HG02981 (cell line): ENCODE results near the gene BCAS4.
A peak's percentile ranks its signal among the peaks of the same experiment; 100 is the strongest.

Source experiments
- ATAC-seq: cut with Tn5 transposase; IDR thresholded peaks from one replicate; pipeline ENCODE4 v1.9.1; 2021; ENCODE audit warnings: mild to moderate bottlenecking, moderate library complexity; ENCODE audit not compliant: unreplicated experiment

Gene BCAS4

DNA sequence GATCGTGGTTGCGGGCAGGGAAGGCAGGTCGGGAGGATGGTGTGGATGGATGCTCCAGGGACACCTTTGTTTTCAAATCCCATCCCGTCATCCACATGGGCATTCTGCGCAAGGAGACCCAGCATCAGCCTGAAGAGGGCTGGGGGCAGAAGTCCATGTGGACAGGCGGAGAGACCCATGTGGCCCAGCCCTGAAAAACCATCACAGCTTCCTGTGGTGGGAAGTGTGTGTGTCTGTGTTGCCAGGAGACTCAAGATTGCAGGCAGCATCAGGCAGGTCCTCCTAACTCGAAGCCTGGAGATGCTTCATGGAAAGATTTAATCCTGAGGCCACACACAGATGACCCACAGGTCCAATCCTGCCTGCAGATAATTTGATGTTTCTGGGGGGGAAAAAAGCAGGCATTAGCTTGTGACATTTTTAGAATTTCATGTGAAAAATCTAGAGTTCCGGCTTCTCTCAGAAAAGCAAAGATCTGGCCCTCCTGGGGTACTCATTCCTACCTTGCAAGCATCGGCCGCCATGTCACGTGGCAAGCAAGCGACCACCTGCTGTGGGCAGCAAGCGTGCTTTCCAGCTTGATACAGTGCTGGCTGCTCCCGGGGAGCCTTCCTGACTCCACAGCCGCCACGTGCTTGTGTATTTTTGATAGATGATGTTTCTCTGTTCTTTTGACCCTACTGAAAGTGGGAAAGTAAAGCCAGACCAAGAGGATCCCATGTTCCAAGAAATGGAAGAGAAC lies 25.8 kb downstream of the BCAS4 start:
- no peak for ATAC-seq

DNA sequence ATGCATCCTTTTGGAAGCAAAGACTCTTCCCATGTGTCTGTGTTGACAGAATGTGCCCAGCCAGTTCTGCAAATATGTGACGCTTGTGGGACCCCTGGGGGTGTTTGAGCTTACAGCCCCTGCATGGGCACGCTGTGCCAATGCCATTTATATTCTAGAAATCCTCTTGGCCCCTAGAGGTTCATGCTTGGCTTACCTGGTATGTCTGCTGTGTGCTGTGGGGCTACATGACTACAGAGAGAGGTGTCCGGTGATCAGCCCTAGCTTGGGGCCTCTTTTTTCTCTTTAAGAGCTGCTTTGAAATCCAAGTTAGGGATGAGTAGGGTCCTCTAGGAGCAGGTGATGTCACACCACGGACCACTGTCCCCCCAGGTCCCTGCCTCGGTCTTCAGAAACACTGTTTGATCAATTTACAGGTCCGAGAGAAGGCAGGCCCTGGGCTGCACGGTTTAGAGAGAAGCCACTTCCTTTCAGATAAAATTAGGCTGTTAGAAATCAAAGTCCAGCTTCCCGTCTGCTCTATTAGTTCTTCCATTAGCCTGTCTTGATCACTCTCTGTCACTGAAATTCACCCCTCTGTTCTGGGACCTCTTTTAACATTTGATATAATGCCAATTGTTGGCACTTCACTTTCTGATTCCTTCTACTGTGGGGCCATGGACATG lies 26.5 kb downstream of the BCAS4 start:
- ATAC-seq = no peak

DNA sequence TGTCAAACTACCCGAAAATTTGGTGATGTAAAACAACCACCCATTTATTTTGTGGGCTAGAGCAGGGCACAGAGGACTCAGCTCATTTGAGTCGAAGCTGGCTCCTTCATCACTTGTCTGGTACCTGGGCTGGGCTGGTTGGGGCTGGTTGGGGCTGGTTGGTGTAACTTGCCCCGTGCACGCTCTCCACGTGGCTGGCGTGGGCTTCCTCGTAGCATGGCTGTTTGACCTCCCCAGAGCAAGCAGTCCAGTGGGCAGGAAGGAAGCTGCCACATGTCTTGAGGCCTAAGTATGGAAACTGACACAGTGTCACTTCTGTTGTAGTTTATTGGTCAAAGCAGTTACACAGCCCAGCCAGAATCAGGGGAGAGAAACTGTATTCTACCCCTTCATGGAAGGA lies 27.1 kb downstream of the BCAS4 start:
- no peak for ATAC-seq

DNA sequence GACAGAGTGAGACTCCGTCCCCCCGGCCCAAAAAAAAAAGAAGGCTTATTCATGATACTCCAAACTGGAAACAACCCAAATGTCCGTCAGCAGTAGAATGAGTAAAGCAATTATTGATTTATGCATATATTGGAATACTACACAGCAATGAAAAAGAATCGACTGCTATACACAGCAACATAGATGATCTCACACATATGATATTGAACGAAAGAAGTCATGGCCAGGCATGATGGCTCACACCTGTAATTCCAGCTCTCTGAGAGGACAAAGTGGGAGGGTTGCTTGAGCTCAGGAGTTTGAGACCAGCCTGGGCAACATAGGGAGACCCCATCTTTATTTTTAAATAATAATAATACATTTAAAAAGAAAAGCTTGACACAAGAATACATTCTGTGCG lies 28.5 kb downstream of the BCAS4 start:
- no peak for ATAC-seq

DNA sequence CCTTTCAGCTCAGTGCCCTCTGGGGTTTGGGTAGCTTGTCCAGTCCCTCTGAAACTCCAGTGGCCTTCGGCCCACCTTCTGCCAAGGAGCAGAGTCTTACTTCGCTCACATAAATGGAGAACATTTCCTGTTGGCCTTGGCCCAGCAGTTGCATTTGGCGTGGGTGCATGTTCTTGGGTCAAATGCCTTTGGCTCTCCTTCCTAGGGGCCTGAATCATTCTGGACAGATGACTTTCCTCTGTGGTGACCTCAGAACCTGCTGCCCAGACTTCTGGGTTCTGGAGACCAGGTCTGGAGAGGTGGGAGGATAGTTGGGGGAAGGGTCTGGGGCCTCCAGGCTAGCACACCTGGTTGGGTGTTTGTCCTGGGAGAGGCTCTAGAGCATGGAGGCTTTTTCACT lies 29.3 kb downstream of the BCAS4 start:
- ATAC-seq = no peak

DNA sequence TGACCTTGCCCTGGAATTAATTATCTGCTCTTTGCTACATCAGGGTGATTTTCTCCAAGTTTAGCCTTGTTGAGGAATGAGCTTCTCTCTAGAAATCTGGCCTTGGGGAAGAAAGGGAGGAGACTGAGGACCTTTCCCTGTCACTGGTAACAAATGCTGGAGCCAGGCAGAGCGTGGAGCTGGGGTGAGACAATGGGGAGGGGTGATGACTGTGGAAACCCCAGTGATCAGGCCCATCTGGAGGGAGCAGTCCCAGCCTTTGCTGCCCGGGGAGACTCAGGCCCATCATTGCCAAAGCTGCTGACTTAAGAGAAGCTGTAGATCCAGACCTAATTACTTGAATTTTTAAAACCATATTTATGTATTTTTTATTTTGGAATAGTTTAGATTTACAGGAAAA lies 31.3 kb downstream of the BCAS4 start:
- ATAC-seq = no peak

DNA sequence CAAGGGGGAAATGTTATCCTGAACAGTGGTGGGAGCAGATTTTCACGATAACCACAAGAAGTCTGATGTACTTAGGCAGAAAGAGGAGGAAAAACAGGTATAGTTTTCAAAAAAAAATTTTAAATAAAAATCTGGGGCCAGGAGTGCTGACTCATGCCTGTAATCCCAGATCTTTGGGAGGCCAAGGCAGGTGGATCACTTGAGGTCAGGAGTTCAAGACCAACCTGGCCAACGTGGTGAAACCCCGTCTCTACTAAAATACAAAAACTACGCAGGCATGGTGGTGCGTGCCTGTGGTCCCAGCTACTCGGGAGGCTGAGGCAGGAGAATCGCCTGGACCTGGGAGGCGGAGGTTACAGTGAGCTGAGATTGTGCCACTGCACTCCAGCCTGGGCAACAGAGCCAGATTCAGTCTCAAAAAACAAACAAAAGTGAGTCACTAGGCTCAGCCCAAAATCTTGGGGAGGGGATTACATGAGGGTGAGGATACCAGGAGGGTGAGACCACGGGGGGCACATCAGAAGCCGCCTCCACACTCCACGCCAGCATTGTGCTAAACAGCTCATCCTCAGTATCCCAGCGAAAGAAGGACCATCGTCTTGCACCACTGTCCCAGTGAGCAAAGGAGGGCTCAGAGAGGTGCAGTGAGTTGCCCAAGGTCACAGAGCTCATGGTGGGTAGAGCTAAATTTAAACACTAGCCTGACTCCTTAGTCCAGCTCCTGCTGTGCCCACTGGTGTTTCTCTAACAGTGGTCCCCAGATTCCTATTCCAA lies 33.7 kb downstream of the BCAS4 start:
- ATAC-seq = no peak

DNA sequence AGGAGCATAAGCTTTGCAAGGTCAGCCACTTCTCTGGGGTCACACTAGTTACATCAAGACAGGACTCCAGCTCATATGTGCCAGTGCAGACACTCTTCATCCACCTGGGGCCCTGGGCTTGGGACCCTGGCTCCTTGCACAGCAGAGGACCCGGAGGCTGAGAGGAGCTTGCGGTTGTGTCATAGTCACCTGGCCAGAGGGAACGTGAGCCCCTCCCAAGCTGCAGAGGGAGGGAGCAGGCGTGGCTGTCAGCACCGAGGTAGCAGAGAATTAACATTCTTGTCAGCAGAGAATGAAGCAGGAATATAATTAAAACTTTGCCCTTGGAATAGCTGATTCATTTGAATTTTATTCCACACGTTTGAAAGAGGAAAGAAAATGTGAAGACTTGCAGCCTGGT lies 36.8 kb downstream of the BCAS4 start:
- no peak for ATAC-seq

DNA sequence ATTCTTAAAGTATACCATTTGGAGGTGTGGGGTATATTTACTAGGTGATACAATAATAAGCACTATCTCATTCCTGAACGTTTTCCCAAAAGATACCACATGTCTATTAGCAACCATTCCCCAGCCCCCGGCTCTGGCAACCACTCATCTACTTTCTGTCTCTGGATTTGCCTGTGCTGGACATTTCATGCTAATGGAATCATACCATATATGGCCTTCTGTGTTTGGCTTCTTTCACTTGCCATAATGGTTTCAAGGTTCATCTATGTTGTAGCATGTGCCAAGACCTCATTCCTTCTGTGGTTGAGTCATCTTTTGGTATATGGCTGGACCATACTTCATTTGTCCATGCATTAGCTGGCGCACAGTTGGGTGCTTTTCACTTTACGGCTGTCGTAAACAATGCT lies 39.7 kb downstream of the BCAS4 start:
- no peak for ATAC-seq

DNA sequence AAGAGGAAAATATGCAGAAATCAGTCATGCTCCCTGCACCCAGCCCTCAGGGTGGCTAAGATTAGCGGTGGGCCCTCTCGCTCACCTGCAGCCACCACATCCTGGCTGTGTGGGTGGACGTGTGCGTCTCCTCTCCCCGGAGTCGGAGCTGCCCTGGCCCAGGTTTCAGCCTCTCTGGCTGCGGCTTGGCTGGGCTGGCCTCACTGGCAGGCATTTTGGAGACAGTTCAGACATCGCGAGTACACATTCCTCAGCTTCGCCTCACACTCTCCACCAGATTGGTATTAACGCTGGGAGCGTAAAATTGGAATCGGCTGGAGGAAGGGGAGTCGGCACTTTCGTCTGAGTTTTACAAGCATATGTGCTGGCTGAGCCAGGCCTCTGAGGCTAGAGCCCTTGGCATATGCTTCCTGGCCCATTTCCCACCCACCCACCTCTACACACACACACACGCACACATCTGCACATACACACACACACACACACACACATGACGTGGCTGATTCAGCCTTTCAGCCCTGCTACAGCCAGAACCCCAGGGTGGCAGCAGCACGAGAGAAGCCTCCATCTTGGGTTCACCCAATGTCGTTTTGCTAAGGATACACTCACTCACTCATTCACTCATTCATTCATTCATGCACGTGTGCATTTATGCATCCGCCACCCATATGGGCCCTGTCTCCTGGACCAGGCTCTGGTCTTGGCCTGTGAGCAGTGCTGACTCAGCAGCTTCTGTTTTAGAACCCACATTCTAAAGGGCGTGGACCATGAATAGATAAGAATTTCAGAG lies 42.9 kb downstream of the BCAS4 start:
- no peak for ATAC-seq

DNA sequence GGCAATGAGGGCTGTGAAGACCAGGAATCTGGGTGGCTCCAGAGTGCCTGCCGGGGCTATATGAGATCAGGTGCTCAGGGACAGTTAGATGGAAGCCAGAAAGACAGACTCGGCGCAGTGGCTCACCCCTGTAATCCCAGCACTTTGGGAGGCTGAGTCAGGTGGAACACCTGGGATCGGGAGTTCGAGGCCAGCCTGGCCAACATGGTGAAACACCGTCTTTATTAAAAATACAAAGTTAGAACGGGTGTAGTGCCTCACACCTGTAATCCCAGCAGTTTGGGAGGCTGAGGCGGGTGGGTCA lies 43.4 kb downstream of the BCAS4 start:
- no peak for ATAC-seq

DNA sequence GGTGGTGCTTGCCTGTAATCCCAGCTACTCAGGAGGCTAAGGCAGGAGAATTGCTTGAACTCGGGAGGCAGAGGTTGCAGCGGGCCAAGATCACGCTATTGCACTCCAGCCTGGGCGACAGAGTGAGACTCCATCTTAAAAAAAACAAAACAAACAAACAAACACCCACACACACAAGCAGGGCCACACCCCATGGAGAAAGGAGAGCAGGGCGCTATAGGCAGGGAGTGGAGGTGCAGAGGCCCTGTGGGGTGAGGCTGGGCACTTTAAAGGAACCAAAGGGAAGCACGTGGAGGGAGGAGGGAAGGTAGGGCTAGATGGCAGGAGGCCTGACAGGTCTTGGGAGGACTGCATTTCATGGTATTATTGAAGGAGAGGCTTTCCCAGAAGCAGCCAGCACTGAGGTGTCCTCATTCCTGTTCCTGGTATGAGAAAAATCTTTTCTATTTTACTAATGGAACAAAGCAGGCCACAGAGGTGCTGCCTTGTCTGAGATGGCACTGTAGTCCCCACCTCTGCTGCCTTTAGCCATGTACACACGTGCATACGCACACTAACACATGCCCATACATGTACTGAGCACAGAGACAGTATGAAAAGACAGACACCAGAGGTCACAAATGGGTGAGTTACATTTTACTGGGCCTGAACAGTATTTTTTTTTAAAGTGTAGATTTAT lies 44.0 kb downstream of the BCAS4 start:
- no peak for ATAC-seq

DNA sequence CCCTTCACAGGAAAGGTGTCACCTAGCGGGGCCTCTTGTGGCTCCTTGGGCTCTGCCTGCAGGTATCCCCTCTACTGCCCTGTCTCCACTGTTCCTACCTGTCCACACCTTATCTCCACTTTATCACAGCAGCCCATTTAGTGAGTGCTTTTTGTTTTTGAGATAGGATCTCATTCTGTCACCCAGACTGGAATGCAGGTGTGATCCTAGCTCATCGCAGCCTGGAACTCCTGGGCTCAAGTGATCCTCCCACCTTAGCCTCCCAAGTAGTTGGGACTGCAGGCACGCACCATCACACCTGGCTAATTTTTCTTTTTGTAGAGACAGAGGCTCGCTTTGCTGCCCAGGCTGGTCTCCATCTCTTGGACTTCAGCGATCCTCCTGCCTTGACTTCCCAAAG lies 48.0 kb downstream of the BCAS4 start:
- no peak for ATAC-seq

DNA sequence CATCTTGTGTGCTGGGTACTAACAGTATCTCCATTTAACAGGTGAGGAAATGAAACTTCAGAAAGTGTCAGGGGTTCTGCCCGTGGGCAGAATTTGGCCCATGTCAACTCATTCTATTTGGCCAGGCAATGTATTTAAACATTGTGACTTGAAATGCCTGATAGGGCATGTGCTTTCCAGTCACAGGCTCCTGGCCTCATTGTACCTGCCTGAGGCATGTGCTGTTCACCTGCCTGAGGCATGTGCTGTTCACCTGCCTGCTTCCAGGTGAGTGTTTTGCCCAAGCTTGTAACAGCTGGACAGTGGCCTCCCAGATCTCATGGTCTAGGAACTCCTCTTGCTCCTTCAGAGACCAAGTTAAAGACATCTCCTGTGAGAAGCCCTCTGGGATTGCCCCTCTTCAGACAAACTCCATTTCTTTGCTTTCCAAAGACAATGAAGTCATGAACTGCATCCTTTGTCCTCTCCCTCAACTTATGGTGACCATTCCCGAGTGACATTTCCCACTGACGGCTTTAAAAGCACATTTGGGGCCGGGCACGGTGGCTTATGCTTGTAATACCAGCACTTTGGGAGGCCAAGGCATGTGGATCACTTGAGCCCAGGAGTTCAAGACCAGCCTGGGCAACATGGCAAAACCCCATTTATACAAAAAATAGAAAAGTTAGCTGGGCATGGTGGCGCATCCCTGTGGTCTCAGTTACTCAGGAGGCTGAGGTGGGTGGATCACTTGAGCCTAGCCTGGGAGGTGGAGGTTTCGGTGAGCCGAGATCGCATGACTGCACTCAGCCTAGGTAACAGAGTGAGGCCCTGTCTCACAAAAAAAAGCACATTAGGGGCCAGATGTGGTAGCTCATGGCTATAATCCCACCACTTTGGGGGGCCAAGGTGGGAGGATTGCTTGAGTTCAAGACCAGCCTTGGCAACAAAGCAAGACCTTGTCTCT lies 48.7 kb downstream of the BCAS4 start:
- no peak for ATAC-seq

DNA sequence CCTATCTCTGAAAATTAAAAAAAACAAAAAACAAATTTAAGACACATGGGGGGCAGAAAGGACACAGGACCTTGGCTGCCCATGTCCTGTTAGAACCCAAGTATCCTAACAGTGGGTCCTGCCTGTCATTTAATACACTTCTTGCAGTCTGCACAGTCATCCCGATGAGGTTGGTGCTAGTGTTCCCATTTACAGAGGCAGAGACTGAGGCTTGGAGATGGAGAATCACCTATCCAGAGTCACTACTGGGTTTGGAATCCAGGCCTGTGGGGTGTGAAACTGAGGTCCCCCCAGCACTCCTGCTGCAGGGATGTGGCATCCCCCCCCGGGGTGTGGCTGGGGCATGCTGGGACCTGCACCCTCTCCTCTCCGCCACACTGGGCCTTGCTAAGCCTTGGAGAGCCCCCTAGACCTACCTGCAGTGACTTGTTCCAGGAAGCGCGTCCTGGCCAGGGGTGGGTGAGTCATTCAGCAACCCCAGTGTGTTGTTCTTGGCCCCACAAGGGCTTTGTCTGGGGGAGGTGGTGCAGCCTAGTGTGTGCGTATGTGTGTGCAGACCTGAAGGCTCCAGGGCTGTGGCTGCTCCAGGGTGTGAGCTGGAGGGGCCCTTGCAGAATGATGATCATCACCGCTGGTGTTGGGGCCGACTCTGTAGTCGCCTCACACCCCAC lies 49.7 kb downstream of the BCAS4 start:
- ATAC-seq = peak; percentile 91

DNA sequence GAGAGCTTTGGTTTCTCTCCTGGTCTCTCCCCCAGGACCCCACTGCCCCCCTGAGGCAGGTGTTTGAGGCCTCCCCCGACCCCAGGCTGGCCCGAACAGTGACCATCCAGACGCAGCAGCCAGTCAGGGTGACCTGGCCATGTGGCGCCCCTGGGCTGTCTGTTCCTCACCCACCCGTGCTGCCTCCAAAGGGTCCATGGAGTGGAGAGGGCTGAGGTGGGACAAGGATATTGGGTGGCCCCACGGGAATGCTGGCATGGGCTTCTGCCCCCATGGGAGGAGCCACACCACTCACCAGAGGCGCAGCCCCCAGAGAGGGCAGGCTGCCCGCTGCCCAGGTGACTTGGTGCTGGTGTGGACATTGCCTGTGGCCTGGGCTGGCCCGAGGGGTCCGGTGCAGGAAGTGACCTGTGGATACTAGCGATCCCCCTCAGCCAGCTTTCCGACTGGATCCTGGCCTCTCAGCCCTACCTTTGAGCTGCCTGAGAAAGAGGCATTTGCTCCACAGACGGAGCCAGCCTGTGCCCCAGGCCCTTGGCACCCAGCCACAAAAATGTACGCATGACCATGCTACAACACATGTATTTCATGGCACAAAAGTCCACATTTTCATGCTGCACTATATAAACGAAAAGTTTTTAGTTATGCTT lies 50.8 kb downstream of the BCAS4 start:
- no peak for ATAC-seq

DNA sequence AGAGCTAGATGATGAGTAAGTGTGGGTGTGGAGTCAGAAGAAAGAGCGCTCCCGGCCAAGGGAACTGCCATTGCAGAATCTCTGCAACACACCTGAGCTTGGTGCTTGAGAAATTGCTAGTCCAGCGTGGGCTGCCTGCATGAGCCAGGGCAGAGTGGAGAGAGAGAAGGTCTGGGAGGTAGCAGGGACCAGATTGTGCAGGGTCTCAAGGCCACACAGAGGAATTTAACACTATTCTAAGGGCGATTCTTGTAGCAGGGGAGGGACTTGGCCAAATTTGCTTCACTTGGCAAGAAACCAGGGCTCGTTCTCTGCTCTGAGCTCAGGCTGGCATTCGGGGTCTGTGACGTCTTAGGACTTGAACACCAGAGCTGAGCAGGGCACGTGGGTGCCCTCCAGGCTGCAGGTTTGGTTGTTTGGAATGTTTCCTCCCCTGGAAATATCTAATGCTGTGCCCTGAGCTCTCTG lies 53.5 kb downstream of the BCAS4 start:
- ATAC-seq = no peak

DNA sequence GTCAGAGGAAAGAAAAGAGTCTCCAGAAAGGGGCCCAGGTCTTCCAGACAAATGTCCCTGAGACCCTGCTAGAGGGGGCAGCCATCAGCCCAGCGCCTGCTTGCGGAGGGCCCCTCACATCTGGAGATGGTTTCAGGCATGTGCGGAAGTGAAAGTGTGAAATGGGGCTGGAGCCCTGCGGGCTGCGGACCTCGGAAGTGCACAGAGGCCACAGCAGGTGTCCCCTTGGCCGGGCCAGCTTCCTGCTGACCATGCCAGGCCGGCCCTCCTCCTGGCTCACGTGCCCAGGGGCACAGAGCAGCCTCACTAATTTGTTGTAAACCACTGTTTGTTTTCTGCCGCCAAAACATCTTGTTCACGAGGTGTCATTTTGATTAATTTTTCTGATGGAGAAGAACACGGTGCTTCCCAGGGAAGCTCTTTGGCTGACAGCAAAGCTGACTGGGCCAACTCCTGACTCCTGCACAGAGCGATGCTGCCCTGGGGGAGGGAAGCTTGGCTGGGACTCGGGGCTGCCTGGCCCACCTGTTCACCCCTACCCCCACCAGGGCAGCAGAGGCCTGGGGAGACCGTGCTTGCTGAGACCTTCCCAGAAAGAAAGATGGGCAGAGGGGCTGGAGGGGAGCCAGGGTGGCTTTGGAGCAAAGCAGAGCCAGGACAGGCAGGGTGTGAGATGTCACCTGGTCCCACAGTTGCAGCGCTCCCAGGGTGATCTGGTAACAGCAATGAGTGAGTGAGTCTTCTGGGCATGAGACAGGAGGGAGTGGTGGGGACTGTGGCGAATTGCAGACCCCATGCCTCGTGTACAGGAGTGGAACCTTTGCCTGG lies 54.2 kb downstream of the BCAS4 start:
- ATAC-seq = no peak
